ENCODE results near the gene CCS. TPM values are rescaled to one million over a fixed set of nuclear protein-coding genes. Genes with fewer than 3 reads are reported as not detected.

CCS gene
- total and polyA plus RNA-seq, 2 donors (not counting 1 experiment from before 2014, with no cell fraction given), result 87.8 to 174 TPM

GRCh38 chr11:66569076-66569475 is 23.9 kb upstream of the CCS start:
- no peak overlapping the region for H3K4me2 ChIP-seq (replicated peaks; ENCODE audit: low read depth, low read length, poor library complexity, severe bottlenecking)
- H3K9ac ChIP-seq (ENCODE audit: low read length), result no peak overlapping the region
- WGBS (ENCODE audit: insufficient coverage), result 96% methylated on average over 7 of the region's 7 CpGs
- H3K4me3 ChIP-seq (ENCODE audit: control extremely low read depth in 1 of 5, extremely low read depth in 1 of 5, insufficient read depth in 1 of 5, low read depth in 2 of 5, low read length in 4 of 5), result no peak overlapping the region
- peaks cover 9 to 11% of the 10 kb centered on the region in 2 donors for H3K4me1 ChIP-seq (ENCODE audit: control insufficient read depth in 2 of 2, insufficient read depth in 2 of 2, low read length in 2 of 2)
- Mint-ChIP-seq H3K4me3 (peak overlapping the region; percentile 86), H3K9me3 (ENCODE audit: insufficient read depth) (no peaks in the 10 kb centered on the region), H3K27me3 (peaks cover 15% of the 10 kb centered on the region), H3K4me1 (peaks cover 10% of the 10 kb centered on the region), H3K27ac (no peak overlapping the region)
- H3K27me3 ChIP-seq (replicated peaks in 1 of 4; ENCODE audit: control extremely low read depth in 1 of 4, control insufficient read depth in 3 of 4, insufficient read depth in 4 of 4, low read length in 3 of 4), result peaks cover 0 to 22% (median 3%) of the 10 kb centered on the region in 4 experiments
- no peaks in the 10 kb centered on the region for H3K79me2 ChIP-seq (ENCODE audit: control insufficient read depth, insufficient read depth, low read length)
- ChIA-PET CTCF (interaction anchor here (0.7 to 3.2 kb wide), 8 partner anchors 9 to 183 kb away, joined by 3 to 21 read pairs (median 4); partner anchors contain the start of genes MRPL11, RBM14 and RBM4B), POLR2A (no interaction called here)
- ATAC-seq (ENCODE audit: low read depth), result no peak
- no peaks in the 10 kb centered on the region for H3K9me3 ChIP-seq (ENCODE audit: control extremely low read depth in 1 of 3, control insufficient read depth in 2 of 3, insufficient read depth in 1 of 3, low read length in 2 of 3)
- no peaks in the 10 kb centered on the region for H3K36me3 ChIP-seq (replicated peaks in 1 of 2; ENCODE audit: control extremely low read depth in 1 of 2, control insufficient read depth in 1 of 2, extremely low read depth in 1 of 2, insufficient read depth in 2 of 2, low read length in 1 of 2)
- no peak overlapping the region for H3K27ac ChIP-seq (ENCODE audit: low read length in 2 of 2)
- DNase-seq, result no peak
- no peaks in the 10 kb centered on the region for H4K20me1 ChIP-seq (ENCODE audit: control insufficient read depth, insufficient read depth, low read length, poor library complexity, severe bottlenecking)
- H2AFZ ChIP-seq (ENCODE audit: insufficient read depth, low read depth, low read length, poor library complexity, severe bottlenecking), result peak overlapping the region; percentile 91
- no peak for TF ChIP-seq EZH2 (IDR thresholded peaks at IDR 0.05; ENCODE audit: borderline replicate concordance, insufficient read depth, low read depth, low read length, poor library complexity, severe bottlenecking)
- TF ChIP-seq CTCF (IDR thresholded peaks at IDR 0.05), result no peak
- intact Hi-C loops (cut with micrococcal nuclease), result no loop called here

- no peaks in the 10 kb centered on the region for H3K79me2 ChIP-seq (ENCODE audit: control insufficient read depth, insufficient read depth, low read length)
- Mint-ChIP-seq H3K27ac (no peak overlapping the region), H3K4me1 (peaks cover 10% of the 10 kb centered on the region), H3K27me3 (peaks cover 26% of the 10 kb centered on the region), H3K9me3 (ENCODE audit: insufficient read depth) (no peaks in the 10 kb centered on the region), H3K4me3 (peak overlapping the region; percentile 41)
- no peak for TF ChIP-seq CTCF (IDR thresholded peaks at IDR 0.05)
- TF ChIP-seq EZH2 (IDR thresholded peaks at IDR 0.05; ENCODE audit: borderline replicate concordance, insufficient read depth, low read depth, low read length, poor library complexity, severe bottlenecking), result no peak
- no peak overlapping the region for H3K4me3 ChIP-seq (ENCODE audit: control extremely low read depth in 1 of 5, extremely low read depth in 1 of 5, insufficient read depth in 1 of 5, low read depth in 2 of 5, low read length in 4 of 5)
- no peak overlapping the region for H3K9ac ChIP-seq (ENCODE audit: low read length)
- no peak for ATAC-seq (ENCODE audit: low read depth)
- H2AFZ ChIP-seq (ENCODE audit: insufficient read depth, low read depth, low read length, poor library complexity, severe bottlenecking), result no peak overlapping the region
- ChIA-PET POLR2A (interaction anchor here (0.6 to 0.7 kb wide), 4 partner anchors 21 to 474 kb away, joined by 3 to 6 read pairs (median 4); partner anchors contain the start of gene RBM14), CTCF (interaction anchor here (0.7 to 3.2 kb wide), 3 partner anchors 11 to 317 kb away, joined by 3 to 21 read pairs (median 3); partner anchors contain the start of gene RBM4B)
- WGBS (ENCODE audit: insufficient coverage), result 80% methylated on average over 2 of the region's 5 CpGs
- DNase-seq, result no peak
- H3K9me3 ChIP-seq (ENCODE audit: control extremely low read depth in 1 of 3, control insufficient read depth in 2 of 3, insufficient read depth in 1 of 3, low read length in 2 of 3), result no peaks in the 10 kb centered on the region
- H4K20me1 ChIP-seq (ENCODE audit: control insufficient read depth, insufficient read depth, low read length, poor library complexity, severe bottlenecking), result no peaks in the 10 kb centered on the region
- peaks cover 0 to 22% (median 3%) of the 10 kb centered on the region in 4 experiments for H3K27me3 ChIP-seq (replicated peaks in 1 of 4; ENCODE audit: control extremely low read depth in 1 of 4, control insufficient read depth in 3 of 4, insufficient read depth in 4 of 4, low read length in 3 of 4)
- no peak overlapping the region for H3K4me2 ChIP-seq (replicated peaks; ENCODE audit: low read depth, low read length, poor library complexity, severe bottlenecking)
- H3K36me3 ChIP-seq (replicated peaks in 1 of 2; ENCODE audit: control extremely low read depth in 1 of 2, control insufficient read depth in 1 of 2, extremely low read depth in 1 of 2, insufficient read depth in 2 of 2, low read length in 1 of 2), result no peaks in the 10 kb centered on the region
- H3K27ac ChIP-seq (ENCODE audit: low read length in 2 of 2), result no peak overlapping the region
- intact Hi-C loops (cut with micrococcal nuclease), result no loop called here
- peaks cover 9 to 11% of the 10 kb centered on the region in 2 donors for H3K4me1 ChIP-seq (ENCODE audit: control insufficient read depth in 2 of 2, insufficient read depth in 2 of 2, low read length in 2 of 2)
Measured at GRCh38 chr11:66570079-66570849, 22.7 kb upstream of the CCS start.

All from B cell (primary cell).